ENCODE data around the gene PNPLA5.

The PNPLA5 gene

DNA sequence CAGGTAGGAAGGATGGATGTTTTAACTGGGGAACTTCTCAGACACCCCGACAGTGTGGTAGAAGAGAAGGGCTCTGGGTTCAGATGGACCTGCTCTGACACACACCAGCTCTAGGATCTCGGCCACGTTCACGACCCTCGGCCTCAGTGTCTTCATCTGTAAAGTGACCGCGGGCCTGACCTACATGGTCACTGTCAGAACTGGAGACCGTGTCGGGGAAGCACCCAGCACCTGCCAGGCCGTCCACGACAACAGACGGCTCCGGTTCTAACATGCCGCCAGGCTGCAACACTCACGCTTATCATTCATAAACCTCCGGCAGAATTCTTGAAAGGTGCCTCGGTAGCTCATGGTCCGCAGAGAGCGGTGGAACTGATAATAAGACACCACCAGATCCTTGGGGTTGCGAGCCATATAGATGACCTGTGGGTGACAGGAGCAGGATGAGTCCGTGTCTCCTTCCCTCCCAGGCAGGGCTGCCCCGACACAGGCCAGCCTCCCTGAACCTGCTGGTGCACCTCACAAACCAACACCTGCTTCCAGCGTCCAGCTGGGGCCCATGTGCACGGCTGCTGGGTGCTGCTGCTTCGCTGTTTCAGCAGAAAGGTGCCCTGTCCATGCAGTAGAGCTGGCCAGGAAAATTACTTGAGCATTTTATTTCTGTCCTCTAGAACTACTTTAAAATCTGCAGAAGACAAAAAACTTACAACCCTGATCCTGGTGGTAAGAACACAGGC, 53.1 kb downstream of the PNPLA5 start:
- DNase-seq (ENCODE audit: low spot score) = no peak

DNA sequence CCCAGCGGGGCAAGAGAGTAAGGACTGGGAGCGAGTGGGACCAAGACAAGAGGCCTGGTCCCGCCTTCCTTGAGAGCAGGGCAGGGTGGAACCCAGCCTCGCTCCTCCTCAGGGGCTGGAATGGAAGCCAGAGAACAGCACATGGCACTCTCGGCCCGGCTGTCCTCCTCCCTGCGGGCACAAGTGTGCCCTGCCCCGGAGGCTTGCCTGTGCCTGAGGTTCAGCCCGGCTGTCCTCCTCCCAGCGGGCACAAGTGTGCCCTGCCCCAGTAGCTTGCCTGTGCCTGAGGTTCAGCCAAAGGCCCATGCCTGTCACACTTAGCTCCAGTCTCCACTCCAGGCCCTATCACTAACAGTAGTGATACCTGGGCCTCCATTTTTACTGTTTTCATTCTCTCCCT, 53.7 kb downstream of the PNPLA5 start:
- no peak for DNase-seq (ENCODE audit: low spot score)

GRCh38 chr22:43837666-43838065, 54.1 kb downstream of the PNPLA5 start:
- DNase-seq (ENCODE audit: low spot score) = no peak

- no peak for DNase-seq (ENCODE audit: low spot score)
These were observed 56.1 kb downstream of the PNPLA5 start for GRCh38 chr22:43835736-43836135.

DNA sequence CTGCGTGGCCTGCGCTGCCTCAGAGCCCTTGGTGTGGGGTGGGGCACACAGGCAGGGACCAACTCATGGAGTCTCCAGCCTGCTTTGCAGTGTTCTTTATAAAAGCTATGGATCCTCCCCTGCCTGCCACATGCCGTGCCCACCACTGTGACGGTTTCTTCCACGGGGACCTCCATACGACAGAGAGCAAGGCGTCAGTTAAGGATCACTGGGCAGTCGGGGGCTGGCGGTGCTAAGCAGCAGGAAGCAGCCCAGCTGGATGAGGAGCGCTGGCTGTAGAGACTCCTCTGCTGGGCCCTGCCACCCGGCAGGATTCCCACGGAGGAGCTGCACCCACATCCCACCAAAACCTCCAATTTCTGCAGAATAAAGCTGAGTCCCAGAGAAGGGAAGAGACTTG, 56.6 kb downstream of the PNPLA5 start:
- no peak for DNase-seq (ENCODE audit: low spot score)

GRCh38 chr22:43833286-43834240, 58.2 kb downstream of the PNPLA5 start:
- no peak for DNase-seq (ENCODE audit: low spot score)

DNA sequence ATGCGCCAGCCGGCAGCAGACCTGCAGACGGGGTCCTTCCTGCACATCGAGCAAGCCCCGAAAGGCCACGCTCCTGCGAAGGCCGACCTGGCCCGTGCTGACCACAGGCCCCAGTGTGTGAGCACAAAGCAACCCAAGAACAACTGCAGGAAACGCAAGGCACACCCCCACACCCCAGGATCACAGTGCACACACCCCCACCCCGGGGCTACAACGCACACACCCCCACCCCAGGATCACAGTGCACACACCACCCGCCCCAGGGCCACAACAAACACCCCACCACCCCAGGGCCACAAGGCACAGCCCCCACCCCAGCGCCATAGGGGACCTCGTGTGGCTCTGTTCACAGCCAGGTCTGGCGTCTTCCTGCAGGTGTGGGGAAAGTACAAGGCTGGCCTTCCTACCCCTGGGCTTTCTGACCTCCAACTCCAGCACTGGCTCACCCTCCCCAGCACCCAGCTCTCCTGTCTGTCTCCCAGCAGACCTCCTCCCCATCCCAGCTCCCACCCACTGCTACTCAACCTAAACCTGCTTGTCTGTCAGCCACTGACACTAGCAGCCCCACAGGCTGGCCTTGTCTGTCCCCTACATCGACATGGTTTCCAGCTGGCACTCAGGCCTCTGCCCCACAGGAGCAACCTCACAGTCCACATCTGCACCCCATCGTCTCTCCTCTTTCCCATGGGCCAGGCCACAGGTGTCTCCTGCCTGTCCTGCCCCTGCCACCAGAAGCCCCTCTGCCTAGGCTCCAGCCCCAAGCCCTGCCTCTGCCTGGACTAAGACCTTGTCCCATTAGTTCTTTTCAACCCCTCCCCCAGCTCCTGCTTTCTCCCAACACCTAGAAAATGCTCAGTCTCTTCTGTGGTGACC, 59.2 kb downstream of the PNPLA5 start:
- no peak for DNase-seq (ENCODE audit: low spot score)

GRCh38 chr22:43831561-43832392, 60.0 kb downstream of the PNPLA5 start:
- DNase-seq (ENCODE audit: low spot score) = no peak

DNA sequence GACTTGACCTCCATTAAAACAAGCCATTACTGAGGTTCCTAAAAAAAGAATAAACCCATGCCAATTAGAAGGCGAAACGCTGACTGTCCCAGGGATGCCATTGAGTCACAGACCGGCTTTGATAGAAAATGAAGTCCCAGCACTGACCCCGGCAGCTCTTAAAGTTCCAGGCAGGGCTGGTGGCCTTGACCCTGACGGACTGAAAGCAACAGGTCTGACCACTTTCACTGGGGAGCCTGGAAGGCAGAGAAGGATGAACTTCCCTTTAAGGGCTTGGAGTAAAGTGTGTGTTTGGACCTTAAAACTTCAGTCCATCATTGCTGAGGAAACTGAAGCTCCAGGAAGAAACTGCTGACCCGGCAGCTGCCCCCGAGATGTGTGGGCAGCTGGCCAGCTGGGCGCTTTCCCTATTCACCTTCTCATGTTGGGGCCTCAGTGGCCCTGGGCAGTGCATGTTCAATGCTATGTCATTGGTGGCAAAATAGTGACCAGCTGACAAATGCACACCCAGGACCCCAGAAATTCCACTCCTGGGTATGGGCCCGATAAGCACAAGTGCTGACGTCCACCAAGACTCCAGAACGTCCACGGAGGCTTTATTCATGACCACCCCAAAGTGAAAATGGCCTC, 60.8 kb downstream of the PNPLA5 start:
- no peak for DNase-seq (ENCODE audit: low spot score)

- DNase-seq (ENCODE audit: low spot score) = no peak
These were observed 61.6 kb downstream of the PNPLA5 start for GRCh38 chr22:43829904-43830851.
